ENCODE measurements around the gene DNM1. TPM values are rescaled to one million over a fixed set of nuclear protein-coding genes. Genes with fewer than 3 reads are reported as not detected.

DNM1 gene
- total RNA-seq, 1 donor from 2014 or later: 30.1 TPM

DNA sequence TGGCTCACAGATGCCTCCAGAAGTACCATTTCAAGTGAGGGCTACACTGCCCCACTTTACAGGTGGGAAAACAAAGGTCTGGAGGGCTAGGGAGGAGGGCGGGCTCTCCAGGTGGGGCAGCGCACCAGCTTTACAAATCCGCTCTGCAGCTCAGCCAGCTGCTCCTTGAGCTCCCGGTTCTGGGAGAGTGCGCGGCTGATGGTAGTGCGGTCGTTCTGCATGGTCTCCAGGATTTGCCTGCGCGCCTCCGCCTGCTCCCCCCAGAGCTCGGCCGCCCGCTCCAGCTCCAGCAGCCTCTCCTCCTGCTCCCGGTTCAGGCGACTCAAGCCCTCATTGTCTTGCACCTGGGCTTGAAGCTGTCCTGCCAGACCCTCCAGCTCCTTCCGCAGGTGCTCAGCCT, 57.2 kb downstream of the DNM1 start:
- Histone ChIP-seq H2AFZ (replicated peaks) (no peak overlapping the region), H3K4me2 (no peak overlapping the region), H3K9me3 (ENCODE audit: low read depth) (no peaks in the 10 kb centered on the region), H3K36me3 (no peaks in the 10 kb centered on the region), H3F3A (ENCODE audit: low read depth) (peaks cover 5% of the 10 kb centered on the region), H3K9ac (no peak overlapping the region), H4K20me1 (ENCODE audit: low read depth) (peaks cover 9% of the 10 kb centered on the region), H3K27me3 (no peaks in the 10 kb centered on the region), H3K79me2 (ENCODE audit: low read depth) (no peaks in the 10 kb centered on the region), H3K4me1 (no peaks in the 10 kb centered on the region), H3K27ac (no peak overlapping the region), H3K4me3 (no peak overlapping the region)
- TF ChIP-seq CTCF (IDR thresholded peaks at IDR 0.05) (no peak), EZH2 (IDR thresholded peaks at IDR 0.05) (no peak), EZH2phosphoT487 (IDR thresholded peaks at IDR 0.05) (no peak)
- no peaks in the 10 kb centered on the region for H3K4me1 Mint-ChIP-seq
- no peak overlapping the region for H3K4me3 Mint-ChIP-seq
- peaks cover 4% of the 10 kb centered on the region for H3K27me3 Mint-ChIP-seq (ENCODE audit: insufficient read depth, low read depth)
- no peaks in the 10 kb centered on the region for H3K9me3 Mint-ChIP-seq
- no peak overlapping the region for H3K27ac Mint-ChIP-seq
- DNase-seq (ENCODE audit: low spot score): no peak
- peaks cover 28% of the 10 kb centered on the region for H3K36me3 Mint-ChIP-seq

GRCh38 chr9:128262687-128263086, 59.5 kb downstream of the DNM1 start:
- Histone ChIP-seq H2AFZ (replicated peaks) (no peak overlapping the region), H3F3A (ENCODE audit: low read depth) (no peaks in the 10 kb centered on the region), H3K4me2 (no peak overlapping the region), H3K4me3 (no peak overlapping the region), H3K4me1 (no peaks in the 10 kb centered on the region), H3K79me2 (ENCODE audit: low read depth) (no peaks in the 10 kb centered on the region), H3K36me3 (no peaks in the 10 kb centered on the region), H3K27ac (no peak overlapping the region), H3K27me3 (no peaks in the 10 kb centered on the region), H3K9ac (no peak overlapping the region), H4K20me1 (ENCODE audit: low read depth) (no peaks in the 10 kb centered on the region), H3K9me3 (ENCODE audit: low read depth) (no peaks in the 10 kb centered on the region)
- no peak overlapping the region for H3K27ac Mint-ChIP-seq
- no peak overlapping the region for H3K4me3 Mint-ChIP-seq
- H3K4me1 Mint-ChIP-seq: no peaks in the 10 kb centered on the region
- no peak for TF ChIP-seq CTCF (IDR thresholded peaks at IDR 0.05)
- no peak for TF ChIP-seq EZH2 (IDR thresholded peaks at IDR 0.05)
- no peak for TF ChIP-seq EZH2phosphoT487 (IDR thresholded peaks at IDR 0.05)
- H3K9me3 Mint-ChIP-seq: no peaks in the 10 kb centered on the region
- DNase-seq (ENCODE audit: low spot score): no peak
- H3K36me3 Mint-ChIP-seq: peaks cover 25% of the 10 kb centered on the region
- H3K27me3 Mint-ChIP-seq (ENCODE audit: insufficient read depth, low read depth): peaks cover 4% of the 10 kb centered on the region

GRCh38 chr9:128265348-128265847, 62.2 kb downstream of the DNM1 start:
- no peak overlapping the region for H3K27ac ChIP-seq
- no peak overlapping the region for H3K4me3 ChIP-seq
- no peaks in the 10 kb centered on the region for H3K27me3 ChIP-seq
- H3K4me1 ChIP-seq: no peaks in the 10 kb centered on the region
- H3K79me2 ChIP-seq (ENCODE audit: low read depth): no peaks in the 10 kb centered on the region
- TF ChIP-seq EZH2 (IDR thresholded peaks at IDR 0.05) (no peak), CTCF (IDR thresholded peaks at IDR 0.05) (no peak), EZH2phosphoT487 (IDR thresholded peaks at IDR 0.05) (no peak)
- no peaks in the 10 kb centered on the region for H4K20me1 ChIP-seq (ENCODE audit: low read depth)
- Mint-ChIP-seq H3K27ac (no peak overlapping the region), H3K4me3 (no peak overlapping the region), H3K36me3 (peaks cover 28% of the 10 kb centered on the region), H3K27me3 (ENCODE audit: insufficient read depth, low read depth) (peaks cover 4% of the 10 kb centered on the region), H3K4me1 (no peaks in the 10 kb centered on the region), H3K9me3 (no peaks in the 10 kb centered on the region)
- no peaks in the 10 kb centered on the region for H3K36me3 ChIP-seq
- H3K9ac ChIP-seq: no peak overlapping the region
- DNase-seq (ENCODE audit: low spot score): no peak
- H3K4me2 ChIP-seq: no peak overlapping the region
- no peaks in the 10 kb centered on the region for H3F3A ChIP-seq (ENCODE audit: low read depth)
- H2AFZ ChIP-seq (replicated peaks): no peak overlapping the region
- H3K9me3 ChIP-seq (ENCODE audit: low read depth): no peaks in the 10 kb centered on the region

All from neural progenitor cell (in vitro differentiated cells).